Fibroblast of upper back skin (primary cell): ENCODE data around the gene FRMD3.
A peak's percentile ranks its signal among the peaks of the same experiment; 100 is the strongest.
"Not testable (repeated sequence)": the region's sequence is repeated elsewhere in the genome, so short reads cannot be mapped to it uniquely, and the experiment has no call there.

Source experiments
- DNase-seq: peaks from one replicate; pipeline ENCODE4 v3.0.0-alpha.2; 2013

FRMD3 gene

DNA sequence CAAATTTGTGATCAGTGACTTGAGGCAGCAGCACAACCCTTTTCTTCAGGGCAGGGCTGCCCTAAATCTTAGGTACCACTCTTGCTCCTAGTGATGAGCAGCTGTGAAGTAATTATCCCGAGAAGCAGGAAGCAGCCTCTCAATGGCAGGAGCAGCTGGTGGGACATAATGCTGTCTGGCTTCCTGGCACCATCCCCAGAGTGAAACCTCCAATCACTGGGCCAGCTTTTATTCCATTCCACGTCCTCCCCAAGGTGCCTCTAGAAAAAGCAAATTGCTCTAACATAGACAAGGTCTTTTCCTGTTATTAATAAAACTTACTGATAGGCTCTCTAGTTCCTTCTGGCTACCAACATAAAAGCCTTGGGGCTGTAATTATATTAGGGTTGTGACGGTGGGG, 154.0 kb downstream of the FRMD3 start:
- DNase-seq: no peak

DNA sequence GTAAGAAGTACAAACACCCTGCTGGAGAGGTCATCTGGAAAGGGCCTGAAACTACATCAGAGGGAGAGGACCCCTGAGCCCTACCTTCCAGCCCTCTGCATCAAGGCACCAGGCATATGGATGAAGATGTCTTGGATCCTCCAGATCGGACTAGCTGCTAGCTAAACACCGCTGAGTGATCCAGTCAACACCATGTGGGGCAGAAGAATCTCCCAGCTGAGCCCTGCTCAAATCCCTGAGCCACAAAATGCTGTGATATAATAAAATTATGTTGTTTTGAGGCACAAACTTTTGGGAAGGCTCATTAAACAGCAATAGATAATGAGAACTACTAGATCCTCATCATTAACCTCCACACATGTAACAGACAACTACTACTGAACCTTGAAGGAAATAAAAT, 155.2 kb downstream of the FRMD3 start:
- no peak for DNase-seq

DNA sequence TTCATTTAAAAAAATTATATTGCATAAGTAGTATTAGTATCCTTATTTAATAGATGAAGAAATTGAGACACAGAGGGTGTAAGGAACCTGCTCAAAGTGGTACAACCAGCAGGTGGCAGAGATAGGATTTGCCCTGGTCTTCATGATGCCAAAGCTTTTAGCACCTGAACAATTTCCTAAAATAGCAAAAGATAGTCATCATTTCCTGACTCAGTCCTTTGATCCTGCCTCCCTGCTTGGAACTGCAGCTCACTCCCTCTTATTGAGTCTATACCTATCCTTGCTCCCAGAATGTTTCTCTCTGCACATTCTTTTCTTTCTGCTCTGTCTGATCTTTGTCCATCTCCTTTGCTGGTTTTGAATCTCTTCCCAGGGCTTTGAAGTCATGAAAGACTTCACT, 155.8 kb downstream of the FRMD3 start:
- no peak for DNase-seq

DNA sequence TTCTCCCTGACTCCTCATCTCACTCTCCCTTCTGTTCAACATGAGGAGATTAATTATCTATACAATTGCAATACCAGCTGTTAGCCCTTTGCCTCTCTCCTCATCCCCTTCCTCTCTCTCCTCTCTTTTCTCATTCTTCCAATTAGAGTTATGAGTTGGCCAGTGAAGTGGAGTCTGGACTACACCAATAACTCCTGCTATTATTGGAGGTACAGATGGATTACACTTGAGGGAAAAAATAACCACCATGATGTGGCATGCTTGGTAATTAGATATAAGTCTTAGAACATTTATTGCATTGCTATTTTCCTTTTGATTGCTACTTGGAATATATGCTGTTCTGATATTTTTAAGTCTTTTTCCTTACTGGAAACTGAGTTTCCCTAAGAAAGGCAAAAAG, 159.2 kb downstream of the FRMD3 start:
- no peak for DNase-seq

DNA sequence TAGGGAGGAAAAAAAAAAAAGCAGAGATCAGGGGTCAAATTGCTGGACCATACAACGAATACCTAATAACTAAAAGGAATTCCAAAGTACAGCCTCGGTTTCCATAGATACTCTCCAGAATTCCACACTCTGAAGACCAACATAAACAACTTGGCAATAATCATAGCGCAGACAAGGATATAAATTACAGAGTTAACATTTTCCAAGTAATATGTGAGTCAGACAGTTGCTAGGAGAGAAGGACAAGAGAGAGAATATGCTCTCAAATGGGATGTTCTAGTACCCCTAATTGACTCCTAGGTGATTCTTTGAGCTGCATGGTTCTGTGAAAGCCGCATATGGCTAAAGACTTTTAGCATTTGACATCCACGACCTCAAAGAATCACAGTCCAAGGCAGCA, 165.2 kb downstream of the FRMD3 start:
- DNase-seq: peak; percentile 49

DNA sequence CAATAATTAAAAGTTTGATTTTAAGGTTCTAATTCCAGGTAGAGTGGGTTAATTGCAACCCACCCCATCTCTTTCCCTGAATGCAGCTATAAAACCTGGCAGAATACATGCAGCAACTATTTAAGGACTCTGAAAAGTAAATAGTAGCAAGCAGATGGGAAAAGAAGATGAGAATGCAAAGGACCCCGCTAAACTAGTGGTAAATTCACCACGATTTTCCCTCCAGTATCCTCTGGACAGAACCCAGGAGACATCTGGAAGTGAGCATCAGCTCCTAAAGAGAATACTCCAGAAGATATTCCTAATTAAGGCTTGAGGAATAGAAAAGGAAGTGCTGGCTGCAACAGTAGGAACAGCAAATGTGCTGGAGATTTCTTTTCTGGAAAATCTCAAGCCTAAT, 170.9 kb downstream of the FRMD3 start:
- no peak for DNase-seq

DNA sequence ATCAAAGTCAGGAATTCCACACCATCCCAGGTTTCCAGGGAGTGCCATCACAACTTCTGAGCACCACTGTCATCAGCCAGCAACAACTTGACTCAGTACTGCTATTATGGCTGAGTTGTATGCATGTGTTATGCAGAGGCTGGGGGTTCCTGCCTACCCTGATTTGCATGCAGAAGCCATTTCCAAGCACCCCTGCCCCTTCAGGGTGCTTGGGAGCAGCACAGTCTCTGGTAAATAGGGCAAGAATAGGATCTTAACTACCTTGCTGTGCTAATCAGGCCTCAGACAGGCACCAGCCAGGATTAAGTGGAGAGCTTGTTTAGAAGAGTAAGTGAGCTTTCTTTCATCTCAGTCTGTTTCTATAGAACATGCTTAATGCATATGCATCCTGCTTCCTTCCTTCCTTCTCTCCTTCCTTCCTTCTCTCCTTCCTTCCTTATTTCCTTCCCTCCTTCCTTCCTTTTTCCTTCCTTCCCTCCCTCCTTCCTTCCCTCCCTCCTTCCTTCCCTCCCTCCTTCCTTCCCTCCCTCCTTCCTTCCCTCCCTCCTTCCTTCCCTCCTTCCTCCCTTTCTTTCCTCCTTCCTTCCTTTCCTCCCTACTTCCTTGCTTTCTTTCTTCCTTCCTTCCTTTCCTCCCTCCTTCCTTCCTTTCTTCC, 175.7 kb downstream of the FRMD3 start:
- DNase-seq: no peak

DNA sequence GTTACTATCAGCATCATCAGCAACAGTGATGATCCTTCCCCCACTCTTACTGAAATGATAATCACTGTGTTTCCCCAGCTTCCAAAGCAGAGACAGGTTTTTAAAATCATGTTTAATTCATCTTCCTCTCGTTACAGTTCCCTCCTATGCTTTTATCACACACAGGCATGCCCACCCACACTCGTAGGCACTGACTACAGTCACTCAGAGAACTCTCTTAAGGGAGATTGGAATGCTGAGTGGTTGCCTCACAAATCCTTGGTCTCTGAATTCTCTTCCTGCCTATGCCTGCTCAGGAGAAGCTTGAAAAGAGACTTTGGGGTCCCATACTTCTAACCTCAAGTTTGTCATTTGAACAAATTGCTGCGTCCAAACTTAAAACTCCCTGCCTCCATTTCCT, 179.2 kb downstream of the FRMD3 start:
- DNase-seq: no peak

DNA sequence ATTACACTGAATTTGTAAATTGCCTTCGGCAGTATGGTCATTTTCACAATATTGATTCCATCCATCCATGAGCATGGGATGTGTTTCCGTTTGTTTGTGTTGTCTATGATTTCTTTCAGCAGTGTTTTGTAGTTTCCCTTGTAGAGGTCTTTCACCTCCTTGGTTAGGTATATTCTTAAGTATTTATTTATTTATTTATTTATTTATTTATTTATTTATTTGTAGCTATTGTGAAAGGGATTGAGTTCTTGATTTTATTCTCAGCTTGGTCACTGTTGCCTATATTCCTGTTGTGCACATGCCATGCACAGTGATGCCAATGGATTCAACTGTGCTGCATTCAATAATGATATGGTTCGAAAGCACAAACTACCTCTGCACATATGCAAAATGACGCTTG, 179.7 kb downstream of the FRMD3 start:
- not testable (repeated sequence) for DNase-seq

DNA sequence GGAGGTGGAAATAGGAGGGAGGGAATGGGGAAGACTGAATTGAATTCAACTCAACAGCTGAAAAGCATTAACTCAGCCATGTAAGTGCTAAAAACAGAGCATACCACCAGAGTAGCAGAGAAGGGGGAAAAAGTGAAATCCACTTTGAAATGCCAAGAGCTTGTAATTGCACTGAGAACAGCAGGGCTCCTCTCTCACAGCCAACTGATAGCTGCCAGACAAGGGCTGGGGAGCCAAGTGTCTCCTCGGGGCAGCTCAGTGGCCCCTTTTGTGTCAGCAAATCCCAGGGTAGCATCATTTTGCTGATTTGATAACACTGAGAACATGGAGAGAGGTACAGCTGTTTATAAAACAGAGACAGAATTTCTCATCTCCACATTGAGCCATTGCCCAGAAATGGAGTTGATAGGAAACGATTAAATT, 182.5 kb downstream of the FRMD3 start:
- peak; percentile 9 for DNase-seq

DNA sequence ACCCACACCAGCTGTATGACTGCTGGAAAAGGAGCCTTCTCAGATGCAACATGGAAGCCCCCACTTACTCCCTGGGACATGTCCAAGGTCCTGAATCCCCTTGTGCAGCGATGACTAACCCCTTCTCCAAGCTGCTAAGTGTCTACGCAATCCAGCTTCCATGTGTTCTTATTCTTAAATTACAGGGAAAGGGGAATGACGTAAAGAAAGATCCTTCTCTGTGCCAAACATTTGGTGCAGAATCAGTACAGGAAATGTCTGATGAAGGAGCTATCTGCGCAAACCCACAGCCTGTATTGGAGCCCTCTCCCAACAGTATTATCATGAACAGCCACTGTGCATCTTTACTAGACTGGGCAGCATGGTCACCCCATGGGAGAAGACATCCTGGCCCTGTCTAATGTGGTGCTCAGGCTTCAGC, 183.2 kb downstream of the FRMD3 start:
- peak; percentile 81 for DNase-seq

DNA sequence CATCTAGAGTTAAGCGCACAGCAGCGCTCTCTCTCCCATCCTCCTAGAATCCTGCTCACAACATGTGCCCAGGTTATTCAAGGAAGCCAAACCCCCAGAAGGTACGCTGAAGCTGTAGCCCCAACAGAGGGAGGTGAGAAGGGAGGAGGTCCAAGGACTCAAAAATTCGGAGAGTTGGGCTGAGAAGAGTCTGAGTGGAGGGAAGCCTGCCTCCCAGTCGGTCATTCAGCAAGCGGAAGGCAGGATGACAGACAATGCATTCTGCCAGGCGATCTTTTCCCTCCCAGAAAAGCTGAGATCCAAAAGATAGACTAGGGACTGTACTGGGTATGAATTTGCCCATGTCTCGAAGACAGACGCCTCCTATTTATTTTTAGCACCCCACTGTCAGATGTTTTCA, 189.2 kb downstream of the FRMD3 start:
- DNase-seq: no peak

DNA sequence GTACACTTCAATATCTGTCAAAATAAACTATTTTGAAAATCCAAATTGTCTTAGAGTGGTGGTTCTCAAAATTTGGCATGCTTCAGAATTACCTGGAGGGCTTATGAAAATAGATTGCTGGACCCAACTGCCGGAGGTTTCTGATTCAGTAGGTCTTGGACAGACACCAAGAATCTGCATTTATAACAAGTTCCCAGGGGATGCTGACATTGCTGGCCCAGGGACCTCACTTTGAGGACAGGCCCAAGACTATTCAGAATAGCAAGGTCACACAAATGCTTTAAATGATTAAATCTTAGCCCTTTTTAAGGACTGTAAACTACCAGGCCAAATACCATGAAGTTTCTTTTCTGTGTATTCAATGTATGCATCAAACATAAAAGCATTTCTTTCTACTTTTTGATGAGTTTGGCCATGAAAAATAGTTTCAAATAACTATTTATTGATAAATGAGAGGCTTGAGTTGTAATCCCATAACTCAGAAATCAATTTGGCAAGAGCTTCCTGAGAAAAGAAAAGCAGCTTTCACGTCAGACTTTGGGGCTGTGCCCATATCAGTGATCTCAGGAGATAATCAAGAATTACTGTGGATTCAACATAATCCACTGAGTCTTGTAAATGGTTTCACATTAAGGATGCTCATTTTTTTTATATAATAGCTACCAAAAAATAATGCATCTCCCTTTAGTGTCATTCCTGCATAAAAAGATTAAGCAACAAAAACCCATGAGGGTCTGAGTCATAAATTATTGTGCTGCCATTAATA, 191.4 kb downstream of the FRMD3 start:
- no peak for DNase-seq

DNA sequence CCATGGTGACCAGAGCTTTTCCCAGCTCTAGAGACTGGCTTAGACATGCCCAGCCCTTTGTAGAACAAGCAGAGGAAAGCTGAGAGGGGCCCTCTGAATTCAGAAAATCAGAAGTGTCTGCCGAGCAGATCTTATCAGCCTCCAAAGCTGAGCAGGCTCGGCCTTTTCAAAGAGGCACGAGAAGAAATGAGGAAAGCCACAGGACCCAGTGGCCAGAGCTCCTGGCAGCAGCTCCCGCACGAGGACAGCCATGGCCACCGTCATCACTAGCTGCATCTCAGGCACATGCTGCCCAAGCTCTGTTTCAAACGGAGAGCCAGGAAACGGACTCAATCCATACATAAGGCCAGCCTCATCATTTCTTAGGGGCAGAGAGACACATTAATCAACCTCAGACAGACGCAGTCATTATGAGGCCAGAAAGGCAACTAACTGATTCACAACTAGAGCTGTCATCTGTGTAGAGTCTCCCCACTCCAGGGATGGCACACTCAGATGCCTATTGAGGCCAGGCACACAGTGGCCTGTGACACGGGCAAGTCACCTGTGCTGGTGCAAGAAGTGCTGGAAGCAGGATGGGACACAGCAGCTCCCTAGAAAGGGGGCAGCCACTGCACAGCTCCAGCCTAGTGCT, 194.7 kb downstream of the FRMD3 start:
- DNase-seq: no peak

DNA sequence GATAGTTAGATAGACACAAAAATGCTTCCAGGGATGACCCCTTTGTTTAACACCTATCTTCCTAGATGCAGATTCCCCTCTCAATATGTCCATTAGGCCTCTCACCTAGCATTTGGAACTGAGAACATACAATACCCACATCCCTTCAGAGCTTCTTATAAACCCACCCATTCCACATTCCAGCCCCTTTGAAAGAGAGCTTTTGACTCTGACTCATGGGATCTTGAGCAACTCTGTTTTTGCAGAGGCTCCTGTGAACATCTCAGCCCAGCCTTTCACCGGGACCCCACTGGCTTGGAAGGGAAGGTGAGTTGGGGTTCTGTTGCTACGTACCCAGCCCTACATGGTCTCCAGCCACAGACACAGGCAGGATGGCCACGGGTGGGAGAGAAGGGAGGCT, 195.5 kb downstream of the FRMD3 start:
- no peak for DNase-seq

DNA sequence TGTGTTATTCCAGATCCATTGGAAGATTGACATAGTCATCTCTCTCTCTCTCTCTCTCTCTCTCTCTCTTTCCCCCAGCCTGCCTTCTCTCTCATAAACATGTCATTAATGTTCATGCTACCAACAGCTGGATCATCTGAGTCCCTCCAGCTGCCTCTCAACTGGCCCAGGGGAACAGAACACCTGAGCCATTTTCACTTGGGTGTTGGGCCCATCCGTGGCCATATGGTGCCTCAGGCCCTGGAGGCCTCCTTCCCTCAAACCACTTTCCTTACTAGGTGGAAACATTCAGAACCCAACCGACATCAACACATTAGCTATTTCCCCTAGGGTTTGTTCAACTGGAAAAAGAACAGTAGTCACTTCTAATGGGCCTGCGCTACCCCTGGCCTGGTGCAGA, 196.2 kb downstream of the FRMD3 start:
- DNase-seq: no peak

DNA sequence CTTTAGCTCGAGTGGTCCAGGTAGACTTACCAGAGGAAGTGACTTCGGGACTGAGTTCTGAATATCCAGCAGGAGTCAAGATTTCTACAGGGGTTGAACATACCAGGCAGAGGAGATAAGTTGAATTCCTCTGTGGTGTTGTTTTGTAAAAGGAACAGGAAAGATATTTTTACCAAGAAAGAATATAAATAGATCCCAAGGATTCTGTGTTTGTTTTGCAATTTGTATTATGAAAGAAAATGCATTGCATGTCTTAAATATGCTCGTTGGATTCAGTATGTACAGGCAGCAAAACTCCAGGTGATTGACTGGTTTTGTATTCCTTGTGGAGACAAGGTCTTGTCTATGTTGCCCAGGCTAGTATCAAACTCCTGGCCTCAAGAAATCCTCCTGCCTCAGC, 197.8 kb downstream of the FRMD3 start:
- DNase-seq: no peak

DNA sequence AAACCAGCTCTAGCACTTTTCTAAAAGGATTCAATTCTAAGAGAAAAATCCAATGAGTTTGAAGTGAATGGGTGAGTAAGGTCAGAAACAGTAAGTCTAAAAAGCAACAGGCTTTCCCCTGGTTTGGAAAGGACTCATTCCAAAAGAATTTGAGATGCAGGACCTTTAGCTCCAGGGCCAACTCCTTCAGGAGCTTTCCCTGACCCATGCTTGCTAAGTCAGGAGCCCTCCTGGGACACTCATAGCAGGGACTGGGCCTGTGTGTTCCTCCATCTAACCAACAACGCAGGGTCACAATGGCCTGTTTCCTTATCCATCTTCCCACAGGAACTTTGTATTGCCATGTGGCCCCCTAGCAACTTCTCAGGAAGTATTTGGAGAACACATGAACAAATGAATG, 198.8 kb downstream of the FRMD3 start:
- no peak for DNase-seq

DNA sequence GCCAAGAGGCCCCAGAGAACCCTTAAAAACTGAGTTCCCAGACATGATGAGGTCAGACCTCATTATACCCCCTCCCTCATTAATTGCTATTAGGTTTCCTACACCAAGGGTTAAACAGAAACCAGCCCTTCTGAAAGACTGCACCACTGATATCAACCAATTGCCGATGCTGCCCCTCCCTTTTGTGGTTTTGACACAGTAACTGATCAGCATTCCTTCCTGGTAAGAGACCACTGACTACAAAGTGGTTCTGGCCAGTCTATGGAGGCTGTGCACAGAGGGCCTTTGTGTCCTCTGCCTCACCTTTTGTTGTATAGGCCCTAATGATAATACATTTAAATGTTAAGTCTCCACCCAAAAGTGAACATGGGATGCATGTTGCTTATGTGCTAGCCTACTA, 201.5 kb downstream of the FRMD3 start:
- no peak for DNase-seq

DNA sequence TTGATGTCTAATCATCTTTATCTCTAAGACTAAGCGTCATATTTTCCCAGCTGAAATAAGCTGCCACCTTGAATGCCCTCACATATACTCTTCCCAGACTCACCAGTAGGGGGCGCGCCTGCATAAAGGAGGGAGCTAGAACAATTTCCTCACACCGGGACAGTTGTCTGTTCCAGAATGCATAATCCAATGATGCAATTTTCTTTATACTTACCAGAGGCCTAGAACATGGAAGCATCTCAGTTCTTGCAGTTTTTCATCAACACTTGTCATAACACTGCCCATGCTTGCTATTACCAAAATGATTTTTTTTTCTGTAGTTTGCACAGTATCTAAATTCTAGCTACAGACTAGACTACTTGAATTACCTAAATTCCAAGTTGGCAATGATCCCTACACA, 203.9 kb downstream of the FRMD3 start:
- DNase-seq: peak; percentile 90

DNA sequence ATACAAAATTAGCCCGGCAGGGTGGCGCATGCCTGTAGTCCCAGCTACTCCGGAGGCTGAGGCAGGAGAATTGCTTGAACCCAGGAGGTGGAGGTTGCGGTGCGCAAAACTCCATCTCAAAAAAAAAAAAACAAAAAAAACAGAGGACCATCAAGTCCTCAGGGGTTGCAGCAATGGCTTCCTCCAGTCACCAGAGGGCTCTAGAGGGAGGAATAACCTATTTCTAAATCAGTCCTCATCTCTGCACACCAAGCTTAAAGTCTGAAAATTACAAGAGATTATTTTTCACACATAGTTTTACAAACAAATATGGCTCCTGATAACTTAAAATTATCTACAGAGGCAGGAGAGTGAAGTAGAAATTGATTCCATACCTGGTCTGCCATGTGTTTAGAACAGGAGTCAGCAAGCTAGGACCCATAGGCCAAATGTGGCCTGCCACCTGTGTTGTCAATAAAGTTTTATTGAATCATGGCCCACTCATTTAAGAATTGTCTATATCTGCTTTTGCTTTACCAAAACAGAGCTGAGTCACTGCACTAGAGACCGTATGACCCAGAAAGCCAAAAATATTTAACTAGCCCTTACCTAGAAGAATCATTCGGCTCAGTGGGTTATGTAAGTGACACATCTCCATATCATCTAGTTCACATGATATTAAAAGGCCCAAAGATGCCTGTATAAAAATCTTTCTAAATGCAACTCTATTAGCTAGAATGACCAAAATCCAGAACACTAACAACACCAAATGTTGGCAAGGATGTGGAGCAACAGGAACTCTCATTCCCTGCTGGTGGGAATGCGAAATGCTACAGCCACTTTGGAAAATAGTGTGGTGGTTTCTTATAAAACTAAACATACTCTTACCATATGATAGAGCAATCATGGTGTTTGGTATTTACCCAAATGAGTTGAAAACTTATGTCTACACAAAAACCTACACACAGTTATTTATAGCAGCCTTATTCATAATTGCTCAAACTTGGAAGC, 207.7 kb downstream of the FRMD3 start:
- no peak for DNase-seq

DNA sequence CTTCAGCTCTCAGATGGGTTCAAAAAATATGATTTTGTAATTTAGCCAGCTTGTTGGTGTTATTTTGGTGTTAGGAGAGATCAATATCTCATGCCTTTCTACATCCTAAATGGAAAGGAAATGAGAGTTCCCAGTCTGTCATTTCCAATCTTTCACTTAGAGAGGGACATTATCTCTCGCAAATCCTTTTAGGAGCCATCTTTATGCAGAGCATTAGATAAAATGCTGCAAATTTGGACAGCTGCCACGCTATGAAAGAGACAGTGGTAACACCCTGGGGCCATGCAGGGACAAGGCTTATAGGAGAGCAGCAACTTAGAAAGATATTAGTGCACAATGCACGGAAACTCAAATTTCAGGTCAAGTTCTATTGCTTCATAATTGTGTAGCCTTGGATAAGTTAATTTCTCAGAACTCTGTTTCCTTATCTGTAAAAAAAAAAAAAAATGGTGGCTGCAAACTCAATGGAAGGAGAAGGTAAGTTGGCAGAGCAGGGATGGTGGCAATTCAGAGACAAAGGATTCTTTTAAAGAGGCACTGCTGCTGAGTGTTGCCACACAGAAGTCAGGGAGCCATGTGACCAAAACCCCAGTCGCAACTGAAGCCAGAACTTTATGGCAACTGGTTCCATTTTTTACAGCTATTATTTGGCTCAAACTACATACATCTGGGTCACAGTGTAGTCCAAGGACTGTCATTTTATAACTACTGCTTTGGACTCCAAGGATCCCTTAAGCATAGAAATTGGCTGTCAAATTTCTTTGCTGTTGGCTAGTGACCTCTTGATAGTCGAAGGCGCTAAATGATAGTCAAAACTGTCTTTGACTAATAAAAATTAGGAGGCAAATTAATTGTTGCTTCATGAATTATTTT, 210.2 kb downstream of the FRMD3 start:
- no peak for DNase-seq
